Loucy (cell line): ENCODE measurements around the gene FOXP1.
A peak's percentile ranks its signal among the peaks of the same experiment; 100 is the strongest.

Source experiments
- H2AFZ ChIP-seq: fragments of 200-600 bp; sonication (generic); 2 replicates; pipeline ENCODE4 v1.6.0; 2016; ENCODE audit warnings: antibody characterized with exemption, mild to moderate bottlenecking, low read length, moderate library complexity
- H3F3A ChIP-seq: fragments of 200-600 bp; 2 replicates; pipeline ENCODE4 v1.6.0; 2016; ENCODE audit warnings: antibody characterized with exemption, low read depth, mild to moderate bottlenecking
- H3K27me3 ChIP-seq: fragments of 200-600 bp; sonication (generic); 2 replicates; pipeline ENCODE4 v1.6.1; 2014; ENCODE audit warnings: low read length, mild to moderate bottlenecking; ENCODE audit not compliant: insufficient read depth, poor library complexity, severe bottlenecking
- H3K36me3 ChIP-seq: fragments of 200-600 bp; sonication (generic); 2 replicates; pipeline ENCODE4 v1.6.1; 2016; ENCODE audit warnings: low read length; ENCODE audit not compliant: insufficient read depth
- H3K4me1 ChIP-seq: fragments of 200-600 bp; sonication (generic); 2 replicates; pipeline ENCODE4 v1.5.1; 2014; ENCODE audit warnings: low read length, mild to moderate bottlenecking; ENCODE audit not compliant: insufficient read depth, poor library complexity, severe bottlenecking
- H3K4me2 ChIP-seq: fragments of 200-600 bp; sonication (generic); 2 replicates; pipeline ENCODE4 v1.6.0; 2014; ENCODE audit warnings: antibody characterized with exemption, low read length, low read depth, mild to moderate bottlenecking; ENCODE audit not compliant: poor library complexity, severe bottlenecking
- H3K4me3 ChIP-seq: fragments of 200-600 bp; sonication (generic); 2 replicates; pipeline ENCODE4 v1.5.1; 2014; ENCODE audit warnings: low read length, mild to moderate bottlenecking, mixed read lengths; ENCODE audit not compliant: poor library complexity, severe bottlenecking
- H3K79me2 ChIP-seq: fragments of 200-600 bp; sonication (generic); 2 replicates; pipeline ENCODE4 v1.6.1; 2014; ENCODE audit warnings: low read length; ENCODE audit not compliant: insufficient read depth
- H3K9ac ChIP-seq: fragments of 200-600 bp; sonication (generic); 2 replicates; pipeline ENCODE4 v1.6.0; 2014; ENCODE audit warnings: mild to moderate bottlenecking, low read depth, low read length, moderate library complexity; ENCODE audit not compliant: poor library complexity, severe bottlenecking
- H3K9me2 ChIP-seq: fragments of 200-600 bp; sonication (generic); replicated peaks from 2 replicates; pipeline ENCODE4 v1.6.1; 2016; ENCODE audit warnings: low read depth, low read length, mixed read lengths
- H3K9me3 ChIP-seq: fragments of 200-600 bp; sonication (generic); 2 replicates; pipeline ENCODE4 v1.6.1; 2014; ENCODE audit warnings: mild to moderate bottlenecking, antibody characterized with exemption, low read length, low read depth; ENCODE audit not compliant: insufficient read depth
- H4K20me1 ChIP-seq: fragments of 200-600 bp; sonication (generic); 2 replicates; pipeline ENCODE4 v1.6.0; 2014; ENCODE audit warnings: antibody characterized with exemption, low read length, mild to moderate bottlenecking; ENCODE audit not compliant: insufficient read depth, poor library complexity, severe bottlenecking
- EZH2phosphoT487 ChIP-seq: fragments of 200-600 bp; IDR thresholded peaks from 2 replicates; pipeline ENCODE4 v1.6.1; 2018; ENCODE audit warnings: antibody characterized with exemption, mild to moderate bottlenecking, moderate library complexity, borderline replicate concordance
- TF ChIP-seq, protein P1 (sequence below): fragments of 200-600 bp; sonication (generic); conservative IDR thresholded peaks from 2 replicates; pipeline ENCODE4 v1.5.1; 2014; ENCODE audit warnings: mild to moderate bottlenecking, antibody characterized with exemption, low read length

FOXP1 gene

DNA sequence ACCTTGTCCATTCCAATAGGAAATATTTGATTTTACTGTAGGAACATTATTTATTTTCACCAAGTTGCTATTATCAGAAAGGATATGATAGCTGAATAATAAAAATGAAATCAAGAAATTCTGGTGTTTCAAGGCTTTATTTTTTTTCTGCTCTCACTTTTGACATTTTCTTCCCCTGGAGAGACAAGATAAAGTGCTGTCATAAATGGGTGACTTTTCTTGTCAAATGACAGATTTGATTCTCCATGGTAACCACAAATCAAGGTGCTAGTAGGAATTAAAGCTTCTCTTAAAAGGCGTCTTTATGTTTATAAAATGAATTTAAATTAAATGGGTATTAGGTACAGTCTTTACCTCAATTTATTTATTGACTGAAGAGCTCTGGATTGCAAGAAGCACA, 124.6 kb downstream of the FOXP1 start:
- Histone ChIP-seq H3K4me1 (peaks cover 34% of the 10 kb centered on the region), H3K9me2 (no peaks in the 10 kb centered on the region), H3K79me2 (peaks cover 44% of the 10 kb centered on the region), H2AFZ (no peak overlapping the region), H3K9ac (no peak overlapping the region), H3K27me3 (no peaks in the 10 kb centered on the region), H3K4me3 (no peak overlapping the region), H3K36me3 (no peaks in the 10 kb centered on the region), H4K20me1 (no peaks in the 10 kb centered on the region), H3K9me3 (no peaks in the 10 kb centered on the region), H3F3A (no peaks in the 10 kb centered on the region), H3K4me2 (no peak overlapping the region)
- TF ChIP-seq EZH2phosphoT487: no peak
- TF ChIP-seq, protein P1, sequence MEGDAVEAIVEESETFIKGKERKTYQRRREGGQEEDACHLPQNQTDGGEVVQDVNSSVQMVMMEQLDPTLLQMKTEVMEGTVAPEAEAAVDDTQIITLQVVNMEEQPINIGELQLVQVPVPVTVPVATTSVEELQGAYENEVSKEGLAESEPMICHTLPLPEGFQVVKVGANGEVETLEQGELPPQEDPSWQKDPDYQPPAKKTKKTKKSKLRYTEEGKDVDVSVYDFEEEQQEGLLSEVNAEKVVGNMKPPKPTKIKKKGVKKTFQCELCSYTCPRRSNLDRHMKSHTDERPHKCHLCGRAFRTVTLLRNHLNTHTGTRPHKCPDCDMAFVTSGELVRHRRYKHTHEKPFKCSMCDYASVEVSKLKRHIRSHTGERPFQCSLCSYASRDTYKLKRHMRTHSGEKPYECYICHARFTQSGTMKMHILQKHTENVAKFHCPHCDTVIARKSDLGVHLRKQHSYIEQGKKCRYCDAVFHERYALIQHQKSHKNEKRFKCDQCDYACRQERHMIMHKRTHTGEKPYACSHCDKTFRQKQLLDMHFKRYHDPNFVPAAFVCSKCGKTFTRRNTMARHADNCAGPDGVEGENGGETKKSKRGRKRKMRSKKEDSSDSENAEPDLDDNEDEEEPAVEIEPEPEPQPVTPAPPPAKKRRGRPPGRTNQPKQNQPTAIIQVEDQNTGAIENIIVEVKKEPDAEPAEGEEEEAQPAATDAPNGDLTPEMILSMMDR: no peak

DNA sequence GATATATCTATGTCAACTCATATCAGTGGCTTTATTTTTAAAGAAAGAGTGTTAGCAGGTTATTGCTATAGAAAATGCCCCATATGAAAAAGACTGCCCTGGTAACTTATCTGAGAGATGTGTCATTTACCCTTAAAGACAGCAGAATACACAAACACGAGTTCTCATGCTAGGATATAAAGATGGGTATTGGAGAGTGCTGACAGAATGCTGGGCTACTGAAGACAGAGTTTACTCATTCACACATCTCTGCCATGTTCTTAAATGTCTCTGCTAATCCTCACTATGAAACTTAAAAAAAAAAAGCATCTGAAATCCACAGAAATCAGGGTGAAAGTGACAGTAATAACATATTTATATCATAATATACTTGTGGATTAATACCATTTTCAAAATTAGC, 126.7 kb downstream of the FOXP1 start:
- Histone ChIP-seq H3K4me3 (no peak overlapping the region), H3K36me3 (no peaks in the 10 kb centered on the region), H4K20me1 (no peaks in the 10 kb centered on the region), H3K27me3 (no peaks in the 10 kb centered on the region), H3K79me2 (peaks cover 59% of the 10 kb centered on the region), H3K9me2 (no peaks in the 10 kb centered on the region), H3K4me2 (peak overlapping the region; percentile 41), H3K9me3 (no peaks in the 10 kb centered on the region), H3F3A (no peaks in the 10 kb centered on the region), H2AFZ (no peak overlapping the region), H3K4me1 (peaks cover 55% of the 10 kb centered on the region), H3K9ac (no peak overlapping the region)
- TF ChIP-seq, protein P1: no peak
- no peak for TF ChIP-seq EZH2phosphoT487

GRCh38 chr3:71456156-71456555, 127.4 kb downstream of the FOXP1 start:
- H3K79me2 ChIP-seq: peaks cover 66% of the 10 kb centered on the region
- H3K4me2 ChIP-seq: peak overlapping the region; percentile 41
- peaks cover 62% of the 10 kb centered on the region for H3K4me1 ChIP-seq
- no peaks in the 10 kb centered on the region for H3K27me3 ChIP-seq
- H3K4me3 ChIP-seq: peak overlapping the region; percentile 7
- no peaks in the 10 kb centered on the region for H3F3A ChIP-seq
- H3K9me2 ChIP-seq: no peaks in the 10 kb centered on the region
- no peaks in the 10 kb centered on the region for H3K9me3 ChIP-seq
- no peak overlapping the region for H2AFZ ChIP-seq
- H3K9ac ChIP-seq: peak overlapping the region; percentile 38
- H3K36me3 ChIP-seq: no peaks in the 10 kb centered on the region
- H4K20me1 ChIP-seq: no peaks in the 10 kb centered on the region
- no peak for TF ChIP-seq EZH2phosphoT487
- TF ChIP-seq, protein P1: 0 out of 2 replicates have a peak, but pooled peaks have one; percentile 15
